Urinary bladder (tissue), 4 donors: ENCODE measurements around the gene SPON1. TPM values are rescaled to one million over a fixed set of nuclear protein-coding genes. Genes with fewer than 3 reads are reported as not detected.

Source experiments
- DNase-seq: peaks from one replicate; pipeline ENCODE4 v3.0.0-alpha.2; 2015; ENCODE audit errors: extremely low spot score
- H3K27ac ChIP-seq: one replicate; pipeline ENCODE4 v1.5.1; 2013; ENCODE audit warnings: low read depth, mild to moderate bottlenecking, moderate library complexity
- H3K36me3 ChIP-seq: one replicate; pipeline ENCODE4 v1.6.1; 2013; ENCODE audit warnings: mild to moderate bottlenecking, moderate library complexity; ENCODE audit not compliant: insufficient read depth
- H3K4me1 ChIP-seq: one replicate; pipeline ENCODE4 v1.6.1; 2013; ENCODE audit warnings: mild to moderate bottlenecking, moderate library complexity; ENCODE audit not compliant: insufficient read depth
- H3K4me3 ChIP-seq: one replicate; pipeline ENCODE4 v1.5.1; 2013; ENCODE audit warnings: low read depth, low read length
- WGBS: extraction: QIAGEN DNeasy Blood & Tissue Kit; methylation state at CpG from one replicate; pipeline ENCODE4 v1.1.7; 2013; 5-methylcytosine and 5-hydroxymethylcytosine counted together
- polyA plus RNA-seq: library from polyadenylated mRNA; stranded (reverse); fragments of 200-250 nt; gene quantifications from one replicate; pipeline ENCODE4 v1.2.3, GENCODE V29; 2013
- total RNA-seq: library from RNA; depleted of rRNA; stranded (reverse); fragments of >200 nt; gene quantifications from one replicate; pipeline ENCODE4 v1.2.3, GENCODE V29; 2014
- donor health status: healthy with polysubstance abuse.
- donor health status: healthy.

The SPON1 gene
- total and polyA plus RNA-seq, 2 donors: 71.5 to 131 TPM

- no peak for DNase-seq
Observed at GRCh38 chr11:14212986-14213385, 250.5 kb downstream of the SPON1 start.

GRCh38 chr11:14218728-14219127, 256.2 kb downstream of the SPON1 start:
- Histone ChIP-seq H3K27ac (no peak overlapping the region), H3K4me3 (no peak overlapping the region), H3K36me3 (no peaks in the 10 kb centered on the region), H3K4me1 (no peaks in the 10 kb centered on the region)
- 93% methylated on average over 3 of the region's 3 CpGs for WGBS
- no peak for DNase-seq

More at GRCh38 chr11:14212986-14213385, 250.5 kb downstream of the SPON1 start:
- peaks cover 2% of the 10 kb centered on the region for H3K4me1 ChIP-seq
- H3K36me3 ChIP-seq: no peaks in the 10 kb centered on the region
- H3K4me3 ChIP-seq: no peak overlapping the region
- no peak overlapping the region for H3K27ac ChIP-seq

GRCh38 chr11:14223636-14224288, 261.2 kb downstream of the SPON1 start:
- no peak for DNase-seq
- no peak overlapping the region for H3K4me3 ChIP-seq
- no peak overlapping the region for H3K27ac ChIP-seq
- H3K4me1 ChIP-seq: no peaks in the 10 kb centered on the region
- 44% methylated on average over 5 of the region's 5 CpGs for WGBS
- H3K36me3 ChIP-seq: no peaks in the 10 kb centered on the region

- Histone ChIP-seq H3K36me3 (no peaks in the 10 kb centered on the region), H3K4me1 (no peaks in the 10 kb centered on the region), H3K27ac (no peak overlapping the region), H3K4me3 (no peak overlapping the region)
- WGBS: 70% methylated on average over 2 of the region's 2 CpGs
- DNase-seq: no peak
Observed at GRCh38 chr11:14224395-14224794, 261.9 kb downstream of the SPON1 start.

- DNase-seq: no peak
- Histone ChIP-seq H3K4me1 (no peaks in the 10 kb centered on the region), H3K4me3 (no peak overlapping the region), H3K36me3 (no peaks in the 10 kb centered on the region), H3K27ac (no peak overlapping the region)
- 84% methylated on average over 4 of the region's 4 CpGs for WGBS
Observed at GRCh38 chr11:14225666-14226065, 263.1 kb downstream of the SPON1 start.

GRCh38 chr11:14228356-14228755, 265.8 kb downstream of the SPON1 start:
- 82% methylated on average over 2 of the region's 2 CpGs for WGBS
- Histone ChIP-seq H3K27ac (no peak overlapping the region), H3K4me3 (no peak overlapping the region), H3K4me1 (no peaks in the 10 kb centered on the region), H3K36me3 (no peaks in the 10 kb centered on the region)
- DNase-seq: no peak

- DNase-seq: no peak
- no peaks in the 10 kb centered on the region for H3K36me3 ChIP-seq
- WGBS: 86% methylated on average over 11 of the region's 11 CpGs
- H3K4me1 ChIP-seq: no peaks in the 10 kb centered on the region
- no peak overlapping the region for H3K27ac ChIP-seq
- H3K4me3 ChIP-seq: no peak overlapping the region
Observed at GRCh38 chr11:14229472-14229871, 266.9 kb downstream of the SPON1 start.

- no peak overlapping the region for H3K4me3 ChIP-seq
- H3K4me1 ChIP-seq: no peaks in the 10 kb centered on the region
- H3K36me3 ChIP-seq: no peaks in the 10 kb centered on the region
- 85% methylated on average over 6 of the region's 6 CpGs for WGBS
- no peak for DNase-seq
- H3K27ac ChIP-seq: no peak overlapping the region
Observed at GRCh38 chr11:14230407-14230806, 267.9 kb downstream of the SPON1 start.

- Histone ChIP-seq H3K36me3 (no peaks in the 10 kb centered on the region), H3K27ac (no peak overlapping the region), H3K4me1 (no peaks in the 10 kb centered on the region), H3K4me3 (no peak overlapping the region)
- 72% methylated on average over 6 of the region's 6 CpGs for WGBS
- no peak for DNase-seq
Observed at GRCh38 chr11:14232652-14233051, 270.1 kb downstream of the SPON1 start.

GRCh38 chr11:14234446-14234845, 271.9 kb downstream of the SPON1 start:
- DNase-seq: no peak
- Histone ChIP-seq H3K4me3 (no peak overlapping the region), H3K27ac (no peak overlapping the region), H3K4me1 (no peaks in the 10 kb centered on the region), H3K36me3 (no peaks in the 10 kb centered on the region)
- 87% methylated on average over 6 of the region's 6 CpGs for WGBS

GRCh38 chr11:14235701-14236100, 273.2 kb downstream of the SPON1 start:
- H3K27ac ChIP-seq: no peak overlapping the region
- H3K36me3 ChIP-seq: no peaks in the 10 kb centered on the region
- no peak for DNase-seq
- WGBS: 100% methylated on average over 1 of the region's 1 CpG
- H3K4me3 ChIP-seq: no peak overlapping the region
- no peaks in the 10 kb centered on the region for H3K4me1 ChIP-seq

GRCh38 chr11:14237444-14237961, 275.0 kb downstream of the SPON1 start:
- H3K4me3 ChIP-seq: no peak overlapping the region
- WGBS: 79% methylated on average over 9 of the region's 9 CpGs
- no peaks in the 10 kb centered on the region for H3K4me1 ChIP-seq
- no peaks in the 10 kb centered on the region for H3K36me3 ChIP-seq
- no peak overlapping the region for H3K27ac ChIP-seq
- DNase-seq: no peak

- Histone ChIP-seq H3K4me1 (no peaks in the 10 kb centered on the region), H3K4me3 (no peak overlapping the region), H3K27ac (no peak overlapping the region), H3K36me3 (no peaks in the 10 kb centered on the region)
- DNase-seq: no peak
Observed at GRCh38 chr11:14240221-14240620, 277.7 kb downstream of the SPON1 start.

- H3K4me1 ChIP-seq: no peaks in the 10 kb centered on the region
- no peaks in the 10 kb centered on the region for H3K36me3 ChIP-seq
- WGBS: 86% methylated on average over 4 of the region's 4 CpGs
Observed at GRCh38 chr11:14240951-14241350, 278.4 kb downstream of the SPON1 start.

GRCh38 chr11:14242187-14242586, 279.7 kb downstream of the SPON1 start:
- no peak for DNase-seq
- Histone ChIP-seq H3K36me3 (no peaks in the 10 kb centered on the region), H3K27ac (no peak overlapping the region), H3K4me3 (no peak overlapping the region), H3K4me1 (no peaks in the 10 kb centered on the region)
- WGBS: 79% methylated on average over 4 of the region's 4 CpGs

More at GRCh38 chr11:14240951-14241350, 278.4 kb downstream of the SPON1 start:
- H3K4me3 ChIP-seq: no peak overlapping the region
- H3K27ac ChIP-seq: no peak overlapping the region
- no peak for DNase-seq
